ENCODE data around the gene TBRG1.

Gene TBRG1

DNA sequence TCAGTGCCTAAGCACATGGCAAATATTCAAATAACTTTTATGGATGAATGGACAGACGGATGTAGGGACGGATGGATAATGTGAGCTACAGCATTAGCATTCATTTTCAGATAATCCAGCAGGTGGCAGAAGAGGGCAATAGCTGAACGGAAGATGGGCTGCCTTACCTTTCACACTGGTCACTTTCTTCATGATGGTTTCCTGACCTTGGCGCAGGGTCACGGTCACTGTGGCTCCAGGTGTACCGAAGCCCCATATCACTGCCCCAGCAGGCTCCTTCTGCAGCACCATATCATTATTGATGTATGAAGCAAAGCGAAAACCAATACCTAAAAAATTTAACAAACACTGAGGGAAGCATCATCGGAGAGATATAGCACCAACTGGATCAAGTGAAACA is 46.5 kb downstream of the TBRG1 start:
- TF ChIP-seq SPI1 (IDR thresholded peaks at IDR 0.05; ENCODE audit: borderline replicate concordance, low read depth) (no peak), GABPA (IDR thresholded peaks at IDR 0.05; ENCODE audit: low read depth) (no peak)
- TF ChIP-seq, protein P1, sequence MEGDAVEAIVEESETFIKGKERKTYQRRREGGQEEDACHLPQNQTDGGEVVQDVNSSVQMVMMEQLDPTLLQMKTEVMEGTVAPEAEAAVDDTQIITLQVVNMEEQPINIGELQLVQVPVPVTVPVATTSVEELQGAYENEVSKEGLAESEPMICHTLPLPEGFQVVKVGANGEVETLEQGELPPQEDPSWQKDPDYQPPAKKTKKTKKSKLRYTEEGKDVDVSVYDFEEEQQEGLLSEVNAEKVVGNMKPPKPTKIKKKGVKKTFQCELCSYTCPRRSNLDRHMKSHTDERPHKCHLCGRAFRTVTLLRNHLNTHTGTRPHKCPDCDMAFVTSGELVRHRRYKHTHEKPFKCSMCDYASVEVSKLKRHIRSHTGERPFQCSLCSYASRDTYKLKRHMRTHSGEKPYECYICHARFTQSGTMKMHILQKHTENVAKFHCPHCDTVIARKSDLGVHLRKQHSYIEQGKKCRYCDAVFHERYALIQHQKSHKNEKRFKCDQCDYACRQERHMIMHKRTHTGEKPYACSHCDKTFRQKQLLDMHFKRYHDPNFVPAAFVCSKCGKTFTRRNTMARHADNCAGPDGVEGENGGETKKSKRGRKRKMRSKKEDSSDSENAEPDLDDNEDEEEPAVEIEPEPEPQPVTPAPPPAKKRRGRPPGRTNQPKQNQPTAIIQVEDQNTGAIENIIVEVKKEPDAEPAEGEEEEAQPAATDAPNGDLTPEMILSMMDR (IDR thresholded peaks at IDR 0.05; ENCODE audit: insufficient read depth, low read length) = peak; percentile 72
- DNase-seq (ENCODE audit: low read depth in 1 of 2, low spot score in 1 of 2) = peak in 1 of 2 experiments; percentile 39
- no peaks in the 10 kb centered on the region for H3K27me3 ChIP-seq (ENCODE audit: insufficient read depth, poor library complexity, severe bottlenecking)
- H3K4me3 ChIP-seq (replicated peaks; ENCODE audit: insufficient read depth, low read length) = no peak overlapping the region
- H3K27ac ChIP-seq (replicated peaks) = no peak overlapping the region

DNA sequence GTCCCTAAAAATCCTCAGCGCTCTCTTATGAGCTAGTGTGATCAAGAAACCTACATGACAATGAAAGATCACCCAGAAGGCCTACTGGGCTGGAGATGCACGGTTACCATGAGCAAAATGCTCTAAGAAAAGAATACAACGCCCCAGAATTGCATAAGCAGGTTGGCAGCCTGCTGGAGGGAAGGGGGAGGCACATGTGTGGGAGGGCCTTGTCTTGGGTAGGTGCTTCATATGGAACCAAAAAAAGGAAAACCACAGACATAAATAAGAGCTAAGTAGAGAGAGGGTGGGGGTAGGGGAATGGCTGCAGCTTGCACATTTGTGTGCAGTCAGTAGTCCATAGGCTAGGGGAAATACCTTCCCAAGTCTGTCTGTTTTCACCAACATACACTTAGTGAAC is 48.1 kb downstream of the TBRG1 start:
- no peak overlapping the region for H3K4me3 ChIP-seq (replicated peaks; ENCODE audit: insufficient read depth, low read length)
- H3K27me3 ChIP-seq (ENCODE audit: insufficient read depth, poor library complexity, severe bottlenecking) = no peaks in the 10 kb centered on the region
- no peak for TF ChIP-seq SPI1 (IDR thresholded peaks at IDR 0.05; ENCODE audit: borderline replicate concordance, low read depth)
- TF ChIP-seq POLR2AphosphoS5 (IDR thresholded peaks at IDR 0.05; ENCODE audit: low read depth) = peak; percentile 65; the same call in 1 of the 2 replicates
- DNase-seq (ENCODE audit: low read depth in 1 of 2, low spot score in 1 of 2) = peak; percentile 83 to 89
- H3K27ac ChIP-seq (replicated peaks) = no peak overlapping the region

GRCh38 chr11:124672536-124673215 is 50.0 kb downstream of the TBRG1 start:
- Histone ChIP-seq H3K4me3 (replicated peaks; ENCODE audit: insufficient read depth, low read length) (peak overlapping the region; percentile 76), H3K27ac (replicated peaks) (no peak overlapping the region; the same call in 1 of the 2 replicates), H3K27me3 (ENCODE audit: insufficient read depth, poor library complexity, severe bottlenecking) (no peaks in the 10 kb centered on the region)
- TF ChIP-seq, protein P1 (IDR thresholded peaks at IDR 0.05; ENCODE audit: insufficient read depth, low read length) = no peak
- TF ChIP-seq GABPA (IDR thresholded peaks at IDR 0.05; ENCODE audit: low read depth) (no peak), REST (IDR thresholded peaks at IDR 0.05; ENCODE audit: insufficient replicate concordance, low read depth) (no peak), POLR2AphosphoS5 (IDR thresholded peaks at IDR 0.05; ENCODE audit: low read depth) (no peak), SPI1 (IDR thresholded peaks at IDR 0.05; ENCODE audit: borderline replicate concordance, low read depth) (no peak)
- DNase-seq (ENCODE audit: low read depth in 1 of 2, low spot score in 1 of 2) = no peak

GRCh38 chr11:124673333-124674167 is 50.9 kb downstream of the TBRG1 start, which contains the start of the genes SIAE and SPA17:
Gene SIAE, minus strand, starts transcription at chr11:124673739. Its CDS starts 31 bp downstream, at chr11:124673708.
Gene SPA17, plus strand, starts transcription at chr11:124673904. Its CDS starts 1,361 bp downstream, at chr11:124675265.
- no peaks in the 10 kb centered on the region for H3K27me3 ChIP-seq (ENCODE audit: insufficient read depth, poor library complexity, severe bottlenecking)
- peak; percentile 85 to 90 for DNase-seq (ENCODE audit: low read depth in 1 of 2, low spot score in 1 of 2)
- TF ChIP-seq, protein P1 (IDR thresholded peaks at IDR 0.05; ENCODE audit: insufficient read depth, low read length) = no peak
- TF ChIP-seq POLR2AphosphoS5 (IDR thresholded peaks at IDR 0.05; ENCODE audit: low read depth) (peak; percentile 59; the same call in 1 of the 2 replicates), SPI1 (IDR thresholded peaks at IDR 0.05; ENCODE audit: borderline replicate concordance, low read depth) (peak; percentile 82), REST (IDR thresholded peaks at IDR 0.05; ENCODE audit: insufficient replicate concordance, low read depth) (no peak), GABPA (IDR thresholded peaks at IDR 0.05; ENCODE audit: low read depth) (peak; percentile 55)
- peak within 1 kb of the TSS; percentile 69 for H3K27ac ChIP-seq (replicated peaks)
- H3K4me3 ChIP-seq (replicated peaks; ENCODE audit: insufficient read depth, low read length) = peak within 1 kb of the TSS; percentile 76

Data from HL-60 (cell line).